Activated CD4-positive, alpha-beta T cell treated with anti-CD3 and anti-CD28 coated beads, Interleukin-2, amount 10 ng/mL, durations not matched to agents 7 days and 5 days (primary cell): ENCODE results near the gene TMEM184C. TPM values are rescaled to one million over a fixed set of nuclear protein-coding genes. Genes with fewer than 3 reads are reported as not detected.

Source experiments
- CTCF ChIA-PET: fragments of 350-600 bp; sonication (Branson Sonifier 250); formaldehyde crosslinking; loops from one replicate; lab custom pipeline; 2021; ENCODE audit warnings: antibody characterized with exemption; lab: Charles Lee
- POLR2A ChIA-PET: fragments of 350-600 bp; sonication (Branson Sonifier 250); formaldehyde crosslinking; loops from one replicate; lab custom pipeline; 2021; ENCODE audit warnings: antibody characterized with exemption; lab: Charles Lee
- DNase-seq: peaks from one replicate; pipeline ENCODE4 v3.0.0-alpha.2; 2020
- H3K27ac Mint-ChIP-seq: one replicate; pipeline ENCODE4 v1.8.0; 2021; ENCODE audit warnings: mild to moderate bottlenecking, moderate library complexity, mixed read lengths
- H3K27me3 Mint-ChIP-seq: one replicate; pipeline ENCODE4 v1.8.0; 2021; ENCODE audit warnings: mixed read lengths
- H3K36me3 Mint-ChIP-seq: one replicate; pipeline ENCODE4 v1.8.0; 2021; ENCODE audit warnings: low read depth, mixed read lengths
- H3K4me1 Mint-ChIP-seq: one replicate; pipeline ENCODE4 v1.8.0; 2021; ENCODE audit warnings: mixed read lengths
- H3K4me3 Mint-ChIP-seq: one replicate; pipeline ENCODE4 v1.8.0; 2021; ENCODE audit warnings: mild to moderate bottlenecking, moderate library complexity, mixed read lengths
- H3K9me3 Mint-ChIP-seq: one replicate; pipeline ENCODE4 v1.8.0; 2021; ENCODE audit warnings: mixed read lengths
- total RNA-seq, 2 experiments: library from RNA; stranded (reverse); gene quantifications; one replicate each; pipeline ENCODE4 v1.2.3, GENCODE V29; 2021

TMEM184C gene
- total RNA-seq, 2 experiments from 2014 or later = 17.4 to 19.2 TPM

DNA sequence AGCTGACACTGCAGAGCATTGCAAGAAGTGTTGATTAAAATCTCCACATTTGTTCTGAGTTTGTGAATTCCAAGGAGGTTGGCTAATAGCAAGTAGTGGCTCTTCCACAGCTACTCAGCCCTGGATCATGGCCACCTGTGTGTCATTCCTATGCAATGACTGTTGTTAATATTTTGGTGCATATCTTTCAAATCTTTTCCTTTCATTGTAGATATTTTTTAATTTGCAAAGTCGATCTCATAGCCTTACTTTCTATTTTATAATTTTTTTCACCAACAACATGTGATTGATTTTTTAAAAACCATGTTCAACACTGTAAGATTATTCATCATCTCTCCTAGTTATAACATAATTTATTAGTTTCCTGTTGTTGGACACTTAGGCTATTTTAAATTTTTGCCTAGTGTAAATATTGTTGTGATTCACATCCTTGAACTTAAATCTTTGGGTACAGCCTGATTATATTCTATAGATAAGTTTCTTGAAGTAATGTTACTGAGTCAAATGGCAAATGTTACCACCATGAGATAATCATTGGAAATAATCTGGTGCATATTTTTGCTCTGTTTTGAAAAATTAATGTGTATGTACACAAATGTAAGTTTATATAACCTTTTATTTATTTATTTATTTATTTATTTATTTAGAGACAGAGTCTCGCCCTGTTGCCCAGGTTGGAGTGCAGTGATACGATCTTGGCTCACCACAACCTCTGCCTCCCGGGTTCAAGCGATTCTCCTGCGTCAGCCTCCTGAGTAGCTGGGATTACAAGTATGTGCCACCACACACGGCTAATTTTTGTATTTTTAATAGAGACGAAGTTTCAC lies 97.6 kb downstream of the TMEM184C start:
- DNase-seq = no peak
- Mint-ChIP-seq H3K4me1 (peaks cover 7% of the 10 kb centered on the region), H3K27me3 (peaks cover 17% of the 10 kb centered on the region), H3K4me3 (no peak overlapping the region), H3K27ac (no peak overlapping the region), H3K36me3 (no peaks in the 10 kb centered on the region), H3K9me3 (no peaks in the 10 kb centered on the region)
- ChIA-PET CTCF (interaction anchor here (2.0 kb wide), 1 partner anchor 152 kb away, joined by 6 read pairs; no protein-coding TSS in a partner anchor), POLR2A (interaction anchor here (0.6 kb wide), 1 partner anchor 58 kb away, joined by 5 read pairs; no protein-coding TSS in a partner anchor)

GRCh38 chr4:147717878-147718277 lies 100.7 kb downstream of the TMEM184C start:
- Mint-ChIP-seq H3K4me3 (no peak overlapping the region), H3K4me1 (peaks cover 7% of the 10 kb centered on the region), H3K27ac (no peak overlapping the region), H3K9me3 (no peaks in the 10 kb centered on the region), H3K36me3 (no peaks in the 10 kb centered on the region), H3K27me3 (peaks cover 22% of the 10 kb centered on the region)
- DNase-seq = no peak
- POLR2A ChIA-PET = interaction anchor here (0.6 kb wide), 1 partner anchor 1946 kb away, joined by 4 read pairs; no protein-coding TSS in a partner anchor
- CTCF ChIA-PET = interaction anchor here (1.5 kb wide), 1 partner anchor 149 kb away, joined by 5 read pairs; no protein-coding TSS in a partner anchor

Other genes with a start within 250 kb of the TMEM184C start
- gene EDNRA, start 136.3 kb upstream of the TMEM184C start, total RNA-seq = not detected
- gene PRMT9, start 66.8 kb downstream of the TMEM184C start, total RNA-seq = 10 to 100 TPM; 11.5 to 12.0 TPM
- gene ARHGAP10, start 114.7 kb downstream of the TMEM184C start, total RNA-seq = 10 to 100 TPM in 1 of 2 experiments, 1 to 10 TPM in 1; 9.4 to 10.7 TPM